ENCODE measurements around the gene ETV2.
A peak's percentile ranks its signal among the peaks of the same experiment; 100 is the strongest.
"Not testable (repeated sequence)": the region's sequence is repeated elsewhere in the genome, so short reads cannot be mapped to it uniquely, and the experiment has no call there.

Gene ETV2

GRCh38 chr19:35628565-35629331, 12.8 kb upstream of the ETV2 start, which contains the start of gene RBM42:
Gene RBM42, plus strand, starts transcription at chr19:35629036. Its CDS starts 118 bp downstream, at chr19:35629154.
- DNase-seq, result peak; percentile 99

- no peak for DNase-seq
Observed at GRCh38 chr19:35629332-35629633, 12.3 kb upstream of the ETV2 start.

GRCh38 chr19:35633727-35634440, 7.7 kb upstream of the ETV2 start:
- DNase-seq, result no peak

GRCh38 chr19:35636651-35637050, 4.9 kb upstream of the ETV2 start:
- no peak for DNase-seq

- DNase-seq, result no peak
Observed at GRCh38 chr19:35637165-35637564, 4.4 kb upstream of the ETV2 start.

GRCh38 chr19:35639321-35639639, 2.3 kb upstream of the ETV2 start:
- no peak for DNase-seq

GRCh38 chr19:35639863-35640262, 1.7 kb upstream of the ETV2 start:
- no peak for DNase-seq

GRCh38 chr19:35642312-35642711, 767 bp downstream of the ETV2 start:
- DNase-seq, result peak; percentile 17

- DNase-seq, result no peak
Observed at GRCh38 chr19:35642798-35643254, 1.3 kb downstream of the ETV2 start.

- peak; percentile 95 for DNase-seq
Observed at GRCh38 chr19:35643255-35644205, 2.0 kb downstream of the ETV2 start.

- peak; percentile 98 for DNase-seq
Observed at GRCh38 chr19:35644206-35644986, 2.9 kb downstream of the ETV2 start.

GRCh38 chr19:35644987-35645679, 3.6 kb downstream of the ETV2 start:
- DNase-seq, result peak; percentile 91

GRCh38 chr19:35645680-35646511, 4.4 kb downstream of the ETV2 start:
- no peak for DNase-seq

- peak; percentile 100 for DNase-seq
Observed at GRCh38 chr19:35648017-35648961, 6.7 kb downstream of the ETV2 start, which contains the start of gene COX6B1. Gene COX6B1, plus strand, starts transcription at chr19:35648323. Its CDS starts 2,921 bp downstream, at chr19:35651244.

GRCh38 chr19:35650581-35650980, 9.0 kb downstream of the ETV2 start:
- no peak for DNase-seq

- not testable (repeated sequence) for DNase-seq
Observed at GRCh38 chr19:35654828-35655227, 13.3 kb downstream of the ETV2 start.

- DNase-seq, result no peak
Observed at GRCh38 chr19:35655600-35655999, 14.1 kb downstream of the ETV2 start.

GRCh38 chr19:35656700-35657099, 15.2 kb downstream of the ETV2 start:
- no peak for DNase-seq

GRCh38 chr19:35657904-35658700, 16.6 kb downstream of the ETV2 start:
- DNase-seq, result no peak

Measured in NCI-H82 (cell line).